Daoy (cell line): ENCODE measurements around the gene ZNF84. TPM values are rescaled to one million over a fixed set of nuclear protein-coding genes. Genes with fewer than 3 reads are reported as not detected.
A peak's percentile ranks its signal among the peaks of the same experiment; 100 is the strongest.

Experiments used
- DNase-seq: peaks from one replicate; pipeline ENCODE4 v3.0.0-alpha.2; 2015; ENCODE audit warnings: low read depth
- total RNA-seq: library from RNA; depleted of rRNA; stranded (reverse); fragments of >200 nt; shearing (Covaris generic); gene quantifications from 2 replicates; pipeline ENCODE4 v1.2.3, GENCODE V29; 2014; rRNA removed

The ZNF84 gene
- total RNA-seq: 11.3 and 15.7 TPM in 2 replicates

DNA sequence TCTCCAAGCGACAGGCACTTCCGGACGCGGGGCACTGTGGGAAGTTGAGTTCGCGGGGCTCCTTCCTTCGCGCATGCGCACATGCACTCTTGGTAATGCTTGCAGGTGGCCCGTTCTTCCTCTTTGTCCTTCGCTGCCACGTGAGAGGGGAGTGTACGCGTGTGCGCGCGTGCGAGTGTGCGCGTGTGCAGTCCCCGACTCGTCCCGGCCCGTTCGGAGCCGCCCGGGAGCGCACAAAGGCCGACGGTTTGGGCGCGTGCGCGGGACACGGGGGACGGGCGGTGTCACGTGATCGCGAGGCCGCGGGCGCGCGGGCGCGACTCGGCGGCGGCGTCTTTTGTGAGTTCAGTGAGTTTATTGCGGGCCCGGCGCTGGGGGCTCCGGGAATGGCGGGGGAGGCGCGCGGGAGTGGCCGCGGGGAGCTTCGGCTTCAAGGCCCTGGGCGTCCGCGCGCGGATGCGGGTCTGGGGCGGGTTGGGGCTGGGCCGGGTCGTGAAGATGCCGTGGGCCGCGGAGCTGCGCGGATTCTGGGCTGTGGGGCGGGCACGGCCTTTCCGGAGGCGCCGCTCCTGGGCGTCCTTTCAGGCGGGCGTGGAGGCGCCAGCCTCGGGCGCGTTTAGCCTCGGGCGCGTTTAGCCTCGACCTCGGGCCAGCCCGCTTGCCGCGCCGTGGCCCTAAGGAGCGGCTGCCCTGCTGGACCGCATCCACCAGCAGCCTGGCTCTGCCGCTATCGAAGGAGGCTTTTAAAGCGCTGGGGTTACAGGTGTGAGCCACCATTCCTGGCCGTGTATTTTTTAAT, at the start of gene ZNF84:
Gene ZNF84 (plus strand): TSS at position 303 of the 799 bp plus-strand sequence. CDS start 3,959 bp downstream, outside the sequence.
- peak; percentile 99 for DNase-seq

DNA sequence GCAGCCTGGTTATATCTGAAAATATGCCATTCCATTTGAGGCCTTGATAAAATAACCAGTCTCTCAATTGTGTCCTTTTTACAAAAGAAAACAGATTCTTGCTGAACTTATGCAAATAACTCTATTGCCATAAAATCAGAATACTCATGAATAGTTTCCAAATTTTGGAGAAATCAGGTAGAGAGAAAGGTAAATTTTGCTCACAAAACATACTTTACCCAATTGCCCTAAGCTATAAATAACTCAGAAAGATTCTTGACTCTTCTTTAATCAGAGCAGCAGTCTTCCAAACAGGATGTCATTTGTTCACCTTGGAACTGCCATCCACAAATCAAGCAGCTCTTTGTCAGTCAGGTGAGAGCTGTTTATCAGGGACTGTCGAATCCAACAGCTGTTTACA, 38.6 kb upstream of the ZNF84 start:
- no peak for DNase-seq

DNA sequence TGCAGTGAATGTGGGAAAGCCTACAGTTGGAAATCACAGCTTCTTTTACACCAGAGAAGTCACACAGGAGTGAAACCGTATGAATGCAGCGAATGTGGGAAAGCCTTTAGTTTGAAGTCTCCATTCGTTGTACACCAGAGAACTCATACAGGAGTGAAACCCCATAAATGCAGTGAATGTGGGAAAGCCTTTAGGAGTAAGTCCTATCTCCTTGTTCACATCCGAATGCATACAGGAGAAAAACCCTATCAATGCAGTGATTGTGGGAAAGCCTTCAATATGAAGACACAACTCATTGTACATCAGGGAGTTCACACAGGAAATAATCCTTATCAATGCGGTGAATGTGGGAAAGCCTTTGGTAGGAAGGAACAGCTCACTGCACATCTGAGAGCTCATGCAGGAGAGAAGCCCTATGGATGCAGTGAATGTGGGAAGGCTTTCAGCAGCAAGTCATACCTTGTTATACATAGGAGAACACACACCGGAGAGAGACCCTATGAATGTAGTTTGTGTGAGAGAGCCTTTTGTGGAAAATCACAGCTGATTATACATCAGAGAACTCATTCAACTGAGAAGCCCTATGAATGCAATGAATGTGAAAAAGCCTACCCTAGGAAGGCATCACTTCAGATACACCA, 26.5 kb upstream of the ZNF84 start:
- DNase-seq: no peak

DNA sequence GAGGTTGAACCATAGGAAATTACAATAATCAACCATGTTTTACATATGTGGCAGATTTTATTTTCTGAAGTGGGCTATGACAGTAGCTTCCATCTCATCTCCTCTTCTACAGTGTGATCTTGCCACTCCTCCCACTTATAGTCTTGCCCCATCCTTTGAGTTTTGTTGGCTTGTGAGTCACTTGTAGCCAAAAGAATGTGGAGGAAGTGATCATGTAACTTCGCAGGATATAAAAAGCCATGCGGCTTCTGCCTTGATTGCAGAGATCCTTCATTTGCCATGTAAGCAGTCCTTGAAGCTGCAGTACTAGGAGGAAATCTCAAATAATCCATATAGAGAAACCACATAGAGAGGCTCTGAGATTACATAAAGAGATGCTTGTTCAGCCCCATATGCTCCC, 13.7 kb upstream of the ZNF84 start:
- no peak for DNase-seq

DNA sequence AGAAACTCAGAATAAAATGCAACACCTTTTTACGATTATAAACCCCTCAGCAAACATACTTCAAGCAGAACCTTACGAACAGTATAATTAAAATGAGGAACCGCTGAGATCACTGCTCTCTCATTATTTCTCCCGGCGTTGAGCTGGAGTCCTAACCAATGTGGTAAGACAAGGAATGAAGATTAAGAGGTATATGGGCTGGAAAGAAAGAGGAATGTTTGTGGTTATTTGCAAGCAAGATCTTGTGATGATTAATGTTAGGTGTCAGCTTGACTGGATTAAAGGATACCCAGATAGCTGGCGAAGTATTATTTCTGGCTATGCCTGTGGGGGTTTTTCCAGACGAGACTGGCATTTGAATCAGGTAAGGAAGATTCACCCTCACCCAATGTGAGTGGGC, 10.3 kb upstream of the ZNF84 start:
- DNase-seq: no peak

DNA sequence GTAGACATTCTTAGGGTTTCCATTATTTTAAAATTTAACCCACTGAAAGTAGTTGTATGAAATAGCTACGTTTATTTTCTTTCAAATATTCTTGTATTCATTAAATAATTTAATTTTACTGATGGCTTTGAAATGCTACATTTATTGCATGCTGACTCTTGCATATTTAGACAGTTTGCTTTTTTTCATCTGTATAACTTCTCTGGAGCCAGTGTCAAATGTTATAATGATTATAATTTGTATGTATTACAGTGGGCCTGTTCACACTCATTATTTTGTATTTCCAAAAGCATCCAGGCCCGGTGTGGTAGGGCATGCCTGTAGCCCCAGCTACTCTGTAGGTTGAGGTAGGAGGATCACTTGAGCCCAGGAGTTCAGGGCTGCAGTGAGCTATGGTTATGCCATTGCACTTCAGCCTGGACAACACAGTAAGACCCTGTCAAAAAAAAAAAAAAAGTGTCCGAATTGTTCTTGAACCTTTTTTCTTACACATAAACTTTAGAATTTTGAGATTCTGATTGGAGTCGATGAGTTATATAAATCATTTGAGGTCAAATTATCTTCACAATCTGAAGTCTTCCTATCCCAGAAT, 905 bp downstream of the ZNF84 start:
- DNase-seq: no peak

DNA sequence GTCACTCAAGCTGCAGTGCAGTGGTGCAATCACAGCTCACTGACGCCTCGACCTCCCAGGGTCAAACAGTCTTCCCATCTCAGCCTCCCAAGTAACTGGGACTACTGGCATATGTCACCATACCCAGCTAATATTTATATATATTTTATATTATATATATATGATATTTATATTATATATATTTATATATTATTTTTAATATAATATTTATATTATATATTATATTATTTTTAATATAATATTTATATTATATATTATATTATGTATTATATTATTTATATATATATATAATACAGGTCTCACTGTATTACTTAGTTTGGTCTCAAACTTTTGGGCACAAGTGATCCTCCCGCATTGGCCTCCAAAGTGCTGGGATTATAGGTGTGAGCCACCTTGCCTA, 9.4 kb downstream of the ZNF84 start:
- no peak for DNase-seq

- DNase-seq: no peak
Measured at GRCh38 chr12:133057446-133057845, 20.1 kb downstream of the ZNF84 start.

- no peak for DNase-seq
Measured at GRCh38 chr12:133058203-133059113, 21.1 kb downstream of the ZNF84 start.

GRCh38 chr12:133061954-133062353, 24.6 kb downstream of the ZNF84 start:
- no peak for DNase-seq

- DNase-seq: no peak
Measured at GRCh38 chr12:133063556-133063955, 26.2 kb downstream of the ZNF84 start.

DNA sequence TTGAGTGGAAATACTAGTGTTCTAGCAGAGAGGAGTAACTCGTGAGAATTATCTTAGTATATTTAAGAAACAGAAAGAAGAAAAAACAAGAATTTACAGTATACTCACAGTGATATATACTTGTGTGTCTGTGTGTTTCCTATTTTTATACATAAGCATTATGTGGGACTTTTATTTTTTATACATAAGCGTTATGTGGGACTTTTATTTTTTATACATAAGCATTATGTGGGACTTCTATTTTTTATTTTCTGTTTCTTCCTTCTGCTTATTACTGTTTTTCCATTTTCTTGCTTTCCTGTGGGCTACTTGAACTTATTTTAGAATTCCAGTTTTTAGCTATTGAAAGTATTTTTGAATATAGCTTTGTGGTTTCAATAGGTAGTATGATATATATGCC, 36.5 kb downstream of the ZNF84 start:
- DNase-seq: no peak

DNA sequence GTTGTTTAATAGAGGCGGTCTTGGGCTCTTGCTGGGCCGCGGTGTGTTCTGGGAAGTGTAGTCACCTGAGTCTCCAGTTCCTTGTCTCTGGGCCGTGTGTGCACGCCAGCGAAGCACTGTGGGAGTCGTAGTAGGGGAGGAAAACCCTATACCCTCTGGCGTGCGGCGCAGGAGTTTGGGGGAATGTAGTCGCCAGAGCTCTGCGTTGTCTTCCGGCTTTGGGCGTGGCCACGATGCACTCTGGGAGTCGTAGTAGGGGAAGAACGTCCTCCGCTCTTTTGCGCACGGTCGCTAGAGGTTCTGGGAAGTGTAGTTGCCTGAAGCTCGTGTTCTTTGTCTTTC, 42.7 kb downstream of the ZNF84 start:
- DNase-seq: peak; percentile 97

DNA sequence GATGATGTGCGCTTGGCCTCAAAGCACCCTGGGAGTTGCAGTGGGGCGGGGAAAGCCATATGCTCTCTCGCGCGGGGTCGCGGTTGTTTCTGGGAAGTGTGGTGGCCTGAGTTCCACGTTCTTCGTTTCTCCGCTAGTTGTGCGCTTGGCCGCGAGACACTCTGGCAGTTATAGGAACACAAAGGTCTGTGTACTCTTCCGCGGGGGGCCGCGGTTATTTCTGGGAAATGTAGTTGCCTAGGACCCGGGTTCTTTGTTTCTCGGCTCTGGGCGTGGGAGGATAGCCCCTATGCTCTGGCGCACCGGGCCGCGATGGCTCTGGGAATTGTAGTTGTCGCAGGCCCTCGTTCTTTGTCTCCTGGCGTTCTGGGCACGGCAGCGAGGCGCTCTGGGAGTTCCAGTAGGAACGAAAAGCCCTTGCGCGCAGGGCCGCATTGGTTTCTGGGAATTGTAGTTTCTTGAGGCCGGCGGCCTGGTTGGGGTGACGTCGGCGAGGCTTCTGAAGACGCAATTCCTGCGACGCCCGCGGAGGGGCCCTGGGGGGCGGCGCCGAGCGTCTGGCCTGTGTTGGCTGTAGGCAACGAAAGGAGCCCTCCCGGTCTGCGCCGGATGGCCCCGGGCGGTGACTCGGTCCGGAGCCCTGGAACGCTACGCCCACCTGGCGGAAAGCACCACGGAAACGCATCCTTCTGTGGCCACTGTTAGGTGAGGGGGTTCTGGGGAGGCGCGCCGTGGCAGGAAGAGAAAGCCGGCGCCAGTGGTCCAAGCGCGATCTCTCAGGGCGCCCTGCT, 43.3 kb downstream of the ZNF84 start, which contains the start of gene ZNF140:
Gene ZNF140 (plus strand): TSS at position 556 of the 791 bp plus-strand sequence. CDS start 398 bp downstream, outside the sequence.
- DNase-seq: peak; percentile 93

- no peak for DNase-seq
Measured at GRCh38 chr12:133081159-133081780, 44.0 kb downstream of the ZNF84 start.

DNA sequence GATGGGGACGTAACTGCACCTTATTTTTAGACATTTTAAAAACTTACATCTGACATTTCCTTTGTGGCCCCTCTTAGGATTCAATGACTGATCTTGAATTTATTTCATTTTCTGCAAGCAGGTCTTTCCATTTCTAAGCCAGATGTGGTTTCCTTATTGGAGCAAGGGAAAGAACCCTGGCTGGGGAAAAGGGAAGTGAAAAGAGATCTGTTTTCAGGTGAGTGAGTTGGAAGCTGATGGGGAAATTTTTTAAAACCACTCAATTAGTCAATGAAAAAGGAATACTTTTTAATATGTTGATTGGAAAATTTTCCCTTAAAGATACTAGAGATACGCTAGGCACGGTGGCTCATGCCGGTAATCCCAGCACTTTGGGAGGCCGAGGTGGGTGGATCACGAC, 46.0 kb downstream of the ZNF84 start:
- no peak for DNase-seq

- DNase-seq: no peak
Measured at GRCh38 chr12:133105620-133106019, 68.3 kb downstream of the ZNF84 start.

DNA sequence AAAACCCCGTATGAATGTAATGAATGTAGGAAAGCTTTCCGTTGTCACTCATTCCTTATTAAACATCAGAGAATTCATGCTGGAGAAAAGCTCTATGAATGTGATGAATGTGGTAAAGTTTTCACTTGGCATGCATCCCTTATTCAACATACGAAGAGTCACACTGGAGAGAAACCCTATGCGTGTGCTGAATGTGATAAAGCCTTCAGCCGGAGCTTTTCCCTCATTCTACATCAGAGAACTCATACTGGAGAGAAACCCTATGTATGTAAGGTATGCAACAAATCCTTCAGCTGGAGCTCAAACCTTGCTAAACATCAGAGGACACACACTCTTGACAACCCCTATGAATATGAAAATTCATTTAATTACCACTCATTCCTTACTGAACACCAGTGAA, 68.9 kb downstream of the ZNF84 start:
- no peak for DNase-seq

GRCh38 chr12:133107121-133107520, 69.8 kb downstream of the ZNF84 start:
- DNase-seq: no peak

DNA sequence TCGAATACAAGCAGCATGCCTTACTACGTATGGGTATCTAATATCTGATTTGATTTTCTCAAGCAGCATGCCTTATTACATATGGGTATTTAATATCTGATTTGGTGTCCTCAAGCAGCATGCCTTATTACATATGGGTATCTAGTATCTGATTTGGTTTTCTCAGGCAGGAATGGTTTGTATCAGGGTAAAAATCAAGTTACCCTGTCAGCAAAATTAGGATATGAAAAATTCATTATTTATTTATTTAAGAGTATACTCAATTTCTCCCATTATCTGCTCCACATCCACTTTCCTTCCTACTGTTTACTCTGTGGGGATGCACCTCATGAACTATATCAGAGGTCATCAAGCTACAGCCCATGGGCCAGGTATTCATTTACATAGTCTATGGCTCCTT, 70.8 kb downstream of the ZNF84 start:
- DNase-seq: no peak
